ENCODE results near the gene RUNX2. TPM values are rescaled to one million over a fixed set of nuclear protein-coding genes. Genes with fewer than 3 reads are reported as not detected.

RUNX2 gene
- total and polyA plus RNA-seq, 9 of the 15 experiments (the other 6 are each of a cell fraction or from before 2014, with no cell fraction given) = 0.29 to 1.00 (median 0.43) TPM

DNA sequence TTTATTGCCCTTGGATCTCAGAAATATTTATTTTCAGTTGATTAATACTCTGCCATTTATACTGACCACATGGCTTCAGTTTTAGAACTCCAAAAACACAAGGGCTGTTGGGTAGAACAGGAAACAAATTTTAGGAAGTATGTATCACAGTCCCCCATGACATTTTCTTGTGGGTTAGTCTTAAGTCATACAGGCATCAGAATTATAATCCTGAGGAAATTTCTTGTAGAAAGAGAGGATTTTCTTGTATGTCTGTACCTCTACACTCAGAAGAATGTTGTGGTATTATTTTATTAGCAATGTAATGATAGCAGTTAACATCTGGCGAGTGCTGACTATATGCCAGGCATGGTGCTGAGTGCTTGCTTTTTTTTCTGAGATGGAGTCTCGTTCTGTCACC lies 384.7 kb downstream of the RUNX2 start:
- DNase-seq (ENCODE audit: extremely low read depth in 1 of 4, low spot score in 3 of 4) (no peak), ATAC-seq (no peak), FAIRE-seq (no peak)
- H3K9me1 ChIP-seq (ENCODE audit: control insufficient read depth, insufficient read depth, low read length) = no peaks in the 10 kb centered on the region
- no TSS peak for BruUV-seq (replicated peaks)
- intact Hi-C loops (cut with micrococcal nuclease) = loop anchor here (5.0 kb wide), 2 partner anchors 335 to 1235 kb away; partner anchors contain the start of gene SUPT3H
- 0 out of 2 replicates have a peak, but pooled peaks cover 5% of the 10 kb centered on the region for H4K20me1 ChIP-seq (replicated peaks; ENCODE audit: control insufficient read depth, insufficient read depth, low read length)
- no peaks in the 10 kb centered on the region for H3K79me2 ChIP-seq (ENCODE audit: control insufficient read depth, insufficient read depth, low read length)
- CTCF ChIA-PET (ENCODE audit: low intra/inter-chr PET ratio) = no interaction called here
- POLR2A ChIA-PET = no interaction called here
- WGBS (ENCODE audit: insufficient coverage, low coverage, missing lambda C conversion rate) = 0% methylated on average over 2 of the region's 2 CpGs
- no peaks in the 10 kb centered on the region for H3K36me3 ChIP-seq (ENCODE audit: control insufficient read depth, insufficient read depth, low read length)
- H3K4me3 ChIP-seq = no peak overlapping the region
- in situ Hi-C loops (cut with MboI) = loop anchor here (10.0 kb wide), 1 partner anchor 1058 kb away; no protein-coding TSS in a partner anchor
- no peaks in the 10 kb centered on the region for H3K9me3 ChIP-seq (replicated peaks; ENCODE audit: control insufficient read depth, insufficient read depth, low read depth, low read length)
- no peak overlapping the region for H2AFZ ChIP-seq (ENCODE audit: low read depth, low read length)
- no peak for TF ChIP-seq JUNB (CRISPR knock-in tag; conservative IDR thresholded peaks at IDR 0.05)
- TF ChIP-seq, protein P1, sequence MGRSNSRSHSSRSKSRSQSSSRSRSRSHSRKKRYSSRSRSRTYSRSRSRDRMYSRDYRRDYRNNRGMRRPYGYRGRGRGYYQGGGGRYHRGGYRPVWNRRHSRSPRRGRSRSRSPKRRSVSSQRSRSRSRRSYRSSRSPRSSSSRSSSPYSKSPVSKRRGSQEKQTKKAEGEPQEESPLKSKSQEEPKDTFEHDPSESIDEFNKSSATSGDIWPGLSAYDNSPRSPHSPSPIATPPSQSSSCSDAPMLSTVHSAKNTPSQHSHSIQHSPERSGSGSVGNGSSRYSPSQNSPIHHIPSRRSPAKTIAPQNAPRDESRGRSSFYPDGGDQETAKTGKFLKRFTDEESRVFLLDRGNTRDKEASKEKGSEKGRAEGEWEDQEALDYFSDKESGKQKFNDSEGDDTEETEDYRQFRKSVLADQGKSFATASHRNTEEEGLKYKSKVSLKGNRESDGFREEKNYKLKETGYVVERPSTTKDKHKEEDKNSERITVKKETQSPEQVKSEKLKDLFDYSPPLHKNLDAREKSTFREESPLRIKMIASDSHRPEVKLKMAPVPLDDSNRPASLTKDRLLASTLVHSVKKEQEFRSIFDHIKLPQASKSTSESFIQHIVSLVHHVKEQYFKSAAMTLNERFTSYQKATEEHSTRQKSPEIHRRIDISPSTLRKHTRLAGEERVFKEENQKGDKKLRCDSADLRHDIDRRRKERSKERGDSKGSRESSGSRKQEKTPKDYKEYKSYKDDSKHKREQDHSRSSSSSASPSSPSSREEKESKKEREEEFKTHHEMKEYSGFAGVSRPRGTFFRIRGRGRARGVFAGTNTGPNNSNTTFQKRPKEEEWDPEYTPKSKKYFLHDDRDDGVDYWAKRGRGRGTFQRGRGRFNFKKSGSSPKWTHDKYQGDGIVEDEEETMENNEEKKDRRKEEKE (IDR thresholded peaks at IDR 0.05; ENCODE audit: borderline replicate concordance in 1 of 2, control insufficient read depth in 1 of 2, low read depth in 2 of 2, low read length in 1 of 2) = no peak
- H3K4me2 ChIP-seq (ENCODE audit: insufficient read depth, low read length) = no peak overlapping the region
- H3K27me3 ChIP-seq (ENCODE audit: control insufficient read depth in 2 of 2, insufficient read depth in 2 of 2, low read length in 2 of 2) = peaks cover 21 to 57% of the 10 kb centered on the region in 2 experiments
- H3K27ac ChIP-seq (ENCODE audit: extremely low read depth, low read depth, low read length) = no peak overlapping the region
- no peaks in the 10 kb centered on the region; a peak in 1 of 5 replicates for H3K4me1 ChIP-seq (replicated peaks in 1 of 2; ENCODE audit: control insufficient read depth in 2 of 2, insufficient read depth in 2 of 2, low read length in 2 of 2)
- H3K9ac ChIP-seq (ENCODE audit: insufficient read depth in 1 of 2, low read depth in 2 of 2, low read length in 2 of 2) = no peak overlapping the region

Other genes with a start within 250 kb of the RUNX2 start
- gene SUPT3H, start 49.6 kb downstream of the RUNX2 start, total RNA-seq (2014; rRNA removed) = 4.7 and 7.2 TPM in 2 replicates
- 9.4 and 10.1 TPM in 2 replicates for gene SUPT3H, start 49.6 kb downstream of the RUNX2 start, total RNA-seq (2014; rRNA removed; fragmentation: Illumina TruSeq; extraction: Trizol)
- gene SUPT3H, start 49.6 kb downstream of the RUNX2 start, total RNA-seq (2015; rRNA removed; fragmentation: Illumina TruSeq; extraction: Trizol) = 6.4 and 7.9 TPM in 2 replicates
- 11.3 and 11.9 TPM in 2 replicates for gene SUPT3H, start 49.6 kb downstream of the RUNX2 start, total RNA-seq (2021)
- 15.3 and 18.6 TPM in 2 replicates for gene SUPT3H, start 49.6 kb downstream of the RUNX2 start, polyA plus RNA-seq (2011; rRNA removed)
- gene SUPT3H, start 49.6 kb downstream of the RUNX2 start, polyA plus RNA-seq (2014; fragmentation: Illumina TruSeq; extraction: Trizol) = 15.6 and 15.8 TPM in 2 replicates
- gene SUPT3H, start 49.6 kb downstream of the RUNX2 start, polyA plus RNA-seq (2014; fragmentation: Nextera tagmentation; extraction: Ambion mirVana) = 10 to 100 TPM; 13.2 to 16.3 TPM
- 8.1 and 14.7 TPM in 2 replicates for gene SUPT3H, start 49.6 kb downstream of the RUNX2 start, polyA plus RNA-seq (2014; rRNA removed)

Measured in K562 (cell line).